ENCODE measurements around the gene WNK3. TPM values are rescaled to one million over a fixed set of nuclear protein-coding genes. Genes with fewer than 3 reads are reported as not detected.

WNK3 gene
- total and polyA plus RNA-seq, 8 donors: 1.3 to 5.8 (median 5.2) TPM

- ATAC-seq: peak; percentile 77
- intact Hi-C loops (cut with DNase I): no loop called here
- Histone ChIP-seq H3K36me3 (no peaks in the 10 kb centered on the region), H3K9me3 (no peaks in the 10 kb centered on the region), H3K4me3 (peak overlapping the region; percentile 62 to 70), H3K27me3 (no peaks in the 10 kb centered on the region), H3K4me1 (peaks cover 13 to 21% of the 10 kb centered on the region in 2 donors), H3K27ac (peak overlapping the region; percentile 76 to 86)
- TF ChIP-seq CTCF (IDR thresholded peaks at IDR 0.05): no peak
- DNase-seq: peak in 3 of 4 donors; percentile 29 to 86 (median 73)
Observed at GRCh38 chrX:54182194-54182863, 175.5 kb downstream of the WNK3 start.

- H3K27me3 ChIP-seq: no peaks in the 10 kb centered on the region
- intact Hi-C loops (cut with DNase I): no loop called here
- H3K4me3 ChIP-seq: peak overlapping the region; percentile 62 to 70
- no peak for ATAC-seq
- H3K9me3 ChIP-seq: no peaks in the 10 kb centered on the region
- peak in 1 of 4 donors; percentile 17 for DNase-seq
- TF ChIP-seq CTCF (IDR thresholded peaks at IDR 0.05): no peak
- peak overlapping the region in 1 of 2 donors; percentile 6 for H3K27ac ChIP-seq
- H3K4me1 ChIP-seq: peaks cover 13 to 21% of the 10 kb centered on the region in 2 donors
- H3K36me3 ChIP-seq: no peaks in the 10 kb centered on the region
Observed at GRCh38 chrX:54181202-54181953, 176.5 kb downstream of the WNK3 start.

- TF ChIP-seq CTCF (IDR thresholded peaks at IDR 0.05): no peak
- ATAC-seq (no peak), DNase-seq (no peak)
- H3K4me3 ChIP-seq: peak overlapping the region in 1 of 2 donors; percentile 70
- peaks cover 13 to 21% of the 10 kb centered on the region in 2 donors for H3K4me1 ChIP-seq
- peaks cover 0 to 4% of the 10 kb centered on the region in 2 donors for H3K9me3 ChIP-seq
- H3K27ac ChIP-seq: no peak overlapping the region
- intact Hi-C loops (cut with DNase I): no loop called here
- no peaks in the 10 kb centered on the region for H3K27me3 ChIP-seq
- H3K36me3 ChIP-seq: no peaks in the 10 kb centered on the region
Observed at GRCh38 chrX:54180403-54180802, 177.4 kb downstream of the WNK3 start.

DNA sequence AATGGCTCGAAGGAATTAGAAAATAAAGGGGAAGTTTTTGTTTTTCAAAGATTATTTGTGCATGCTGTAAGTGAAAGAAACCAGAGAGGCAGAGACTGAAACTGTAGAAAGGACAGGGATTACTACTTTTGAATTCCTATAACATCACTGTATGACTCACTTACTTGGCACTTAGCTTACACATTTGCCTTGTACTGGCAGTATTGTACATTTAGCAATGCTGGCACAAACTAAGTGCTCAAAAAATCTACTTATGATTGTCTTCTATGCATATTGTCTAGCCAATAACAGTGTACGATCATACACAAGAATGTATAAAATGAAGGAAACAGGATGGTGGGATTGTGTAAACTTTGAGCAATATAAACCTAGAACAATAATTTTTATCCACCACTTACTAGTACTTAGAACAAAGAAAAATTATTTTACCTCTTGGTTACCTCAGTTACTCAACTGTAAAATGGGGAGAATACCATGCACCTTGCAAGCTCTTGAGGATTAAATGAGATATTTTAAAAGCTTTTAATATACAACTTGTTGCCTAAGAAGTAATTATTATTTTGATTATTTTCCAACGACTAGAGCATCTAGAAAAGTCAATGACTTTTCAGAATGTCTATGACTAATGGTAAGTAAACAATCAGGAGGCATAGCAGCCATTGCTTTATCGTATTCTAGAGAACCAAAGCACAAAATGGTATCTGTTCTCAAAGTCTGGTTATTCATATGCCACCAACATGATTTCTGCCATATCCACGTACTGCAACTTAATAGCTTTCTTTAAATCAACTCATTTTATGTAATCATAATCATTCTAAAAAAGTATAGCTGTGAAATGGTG, 179.5 kb downstream of the WNK3 start:
- H3K4me3 ChIP-seq: no peak overlapping the region
- TF ChIP-seq CTCF (IDR thresholded peaks at IDR 0.05): no peak
- no peak overlapping the region for H3K27ac ChIP-seq

More for the DNA sequence above, 179.5 kb downstream of the WNK3 start:
- intact Hi-C loops (cut with DNase I): no loop called here
- Histone ChIP-seq H3K4me1 (peaks cover 13 to 21% of the 10 kb centered on the region in 2 donors), H3K36me3 (no peaks in the 10 kb centered on the region), H3K9me3 (peaks cover 0 to 4% of the 10 kb centered on the region in 2 donors), H3K27me3 (no peaks in the 10 kb centered on the region)
- ATAC-seq: peak; percentile 26
- DNase-seq: no peak

All from left lung (tissue), 10 donors.